Retinal pigment epithelial cell (primary cell): ENCODE data around the gene EBPL.
"Not testable (repeated sequence)": the region's sequence is repeated elsewhere in the genome, so short reads cannot be mapped to it uniquely, and the experiment has no call there.

Source experiments
- DNase-seq: peaks from one replicate; pipeline ENCODE4 v3.0.0-alpha.2; 2010; ENCODE audit warnings: low read depth
- H3K4me3 ChIP-seq: 2 replicates; pipeline ENCODE4 v1.5.1; 2011; ENCODE audit warnings: mild to moderate bottlenecking, low read length, control low read depth, moderate library complexity
- TF ChIP-seq, protein P1 (sequence below): conservative IDR thresholded peaks from 2 replicates; pipeline ENCODE4 v1.5.1; 2011; ENCODE audit warnings: low read depth, low read length, control low read depth, inconsistent platforms

EBPL gene

DNA sequence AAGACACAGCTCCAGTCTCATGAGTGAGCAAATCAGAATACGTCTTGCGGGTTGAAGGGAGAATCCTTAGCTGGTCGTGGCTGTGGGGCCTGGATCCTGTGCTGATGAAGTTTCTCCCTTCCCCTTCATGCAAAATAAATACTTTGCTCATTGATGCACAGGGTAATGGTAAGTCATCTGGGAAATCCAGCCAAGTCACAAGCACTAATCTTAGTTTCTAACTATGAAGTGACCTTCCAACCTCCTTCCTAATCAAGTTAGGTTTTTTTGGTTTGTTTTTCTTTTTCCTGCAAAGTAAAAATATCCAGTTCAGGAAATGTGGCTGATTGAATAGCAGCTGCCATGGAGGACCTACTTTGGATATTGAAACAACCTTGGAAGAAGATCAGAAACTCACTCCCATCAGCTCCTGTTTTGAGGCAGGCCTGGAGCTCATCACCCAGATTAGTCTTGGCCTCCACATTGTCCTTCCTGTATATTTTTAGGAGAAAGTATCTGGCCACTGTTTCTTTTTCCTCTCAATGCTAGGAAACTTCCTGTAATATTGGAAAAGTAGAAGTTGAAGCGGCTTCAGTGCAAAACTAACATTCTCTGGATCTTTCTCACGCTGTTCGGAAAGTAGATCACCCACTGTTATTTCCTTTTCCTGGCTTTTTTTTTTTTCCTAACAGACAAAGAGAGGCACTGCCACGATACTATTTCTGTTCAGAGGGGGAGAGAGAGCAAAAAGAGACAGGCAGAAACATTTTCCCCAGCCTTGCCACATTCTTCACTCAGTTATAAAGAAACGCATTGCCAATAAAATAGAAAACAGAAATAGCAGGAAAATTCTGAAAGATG lies 75.2 kb downstream of the EBPL start:
- no peak for DNase-seq
- TF ChIP-seq, protein P1, sequence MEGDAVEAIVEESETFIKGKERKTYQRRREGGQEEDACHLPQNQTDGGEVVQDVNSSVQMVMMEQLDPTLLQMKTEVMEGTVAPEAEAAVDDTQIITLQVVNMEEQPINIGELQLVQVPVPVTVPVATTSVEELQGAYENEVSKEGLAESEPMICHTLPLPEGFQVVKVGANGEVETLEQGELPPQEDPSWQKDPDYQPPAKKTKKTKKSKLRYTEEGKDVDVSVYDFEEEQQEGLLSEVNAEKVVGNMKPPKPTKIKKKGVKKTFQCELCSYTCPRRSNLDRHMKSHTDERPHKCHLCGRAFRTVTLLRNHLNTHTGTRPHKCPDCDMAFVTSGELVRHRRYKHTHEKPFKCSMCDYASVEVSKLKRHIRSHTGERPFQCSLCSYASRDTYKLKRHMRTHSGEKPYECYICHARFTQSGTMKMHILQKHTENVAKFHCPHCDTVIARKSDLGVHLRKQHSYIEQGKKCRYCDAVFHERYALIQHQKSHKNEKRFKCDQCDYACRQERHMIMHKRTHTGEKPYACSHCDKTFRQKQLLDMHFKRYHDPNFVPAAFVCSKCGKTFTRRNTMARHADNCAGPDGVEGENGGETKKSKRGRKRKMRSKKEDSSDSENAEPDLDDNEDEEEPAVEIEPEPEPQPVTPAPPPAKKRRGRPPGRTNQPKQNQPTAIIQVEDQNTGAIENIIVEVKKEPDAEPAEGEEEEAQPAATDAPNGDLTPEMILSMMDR = no peak
- H3K4me3 ChIP-seq = no peak overlapping the region

DNA sequence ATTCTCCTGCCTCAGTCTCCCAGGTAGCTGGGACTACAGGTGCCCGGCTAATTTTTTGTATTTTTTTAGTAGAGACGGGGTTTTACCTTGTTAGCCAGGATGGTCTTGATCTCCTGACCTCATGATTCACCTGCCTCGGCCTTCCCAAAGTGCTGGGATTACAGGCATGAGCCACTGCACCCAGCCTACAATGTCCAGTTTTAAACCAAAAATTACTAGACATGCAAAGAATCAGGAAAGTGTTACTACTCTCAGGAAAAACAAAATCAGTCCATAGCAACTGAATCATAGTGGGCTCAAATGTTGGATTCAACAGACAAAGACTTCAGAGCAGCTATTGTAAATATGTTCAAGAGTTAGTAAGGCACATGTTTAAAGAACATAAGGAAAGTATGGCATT lies 79.2 kb downstream of the EBPL start:
- not testable (repeated sequence) for H3K4me3 ChIP-seq

More for the DNA sequence above, 79.2 kb downstream of the EBPL start:
- DNase-seq = not testable (repeated sequence)
